GM19240 (cell line): ENCODE results near the gene CATSPERD.

Experiments used
- DNase-seq: peaks from one replicate; pipeline ENCODE4 v3.0.0; 2011; ENCODE audit warnings: low spot score; ENCODE audit not compliant: insufficient read length

Gene CATSPERD

DNA sequence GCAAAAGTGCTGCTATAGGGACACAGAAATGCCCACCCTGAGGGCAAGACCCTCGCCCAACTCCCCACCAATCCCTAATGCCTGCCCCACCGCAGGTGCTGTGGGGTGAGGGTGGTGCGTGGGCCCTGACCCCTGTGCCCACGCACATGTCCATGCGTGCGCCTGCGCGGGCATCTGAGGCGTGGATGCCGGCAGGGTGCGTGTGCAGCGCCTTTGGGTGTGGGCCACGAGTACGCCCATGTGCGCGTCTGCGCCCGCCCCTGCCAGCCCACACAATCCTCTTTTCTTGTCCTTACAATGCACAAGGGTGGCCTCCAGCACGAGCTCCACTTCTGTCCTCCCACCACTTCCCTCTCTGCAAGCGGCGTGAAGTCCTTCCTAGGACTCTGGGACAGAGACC is 104.7 kb downstream of the CATSPERD start:
- DNase-seq, result no peak

DNA sequence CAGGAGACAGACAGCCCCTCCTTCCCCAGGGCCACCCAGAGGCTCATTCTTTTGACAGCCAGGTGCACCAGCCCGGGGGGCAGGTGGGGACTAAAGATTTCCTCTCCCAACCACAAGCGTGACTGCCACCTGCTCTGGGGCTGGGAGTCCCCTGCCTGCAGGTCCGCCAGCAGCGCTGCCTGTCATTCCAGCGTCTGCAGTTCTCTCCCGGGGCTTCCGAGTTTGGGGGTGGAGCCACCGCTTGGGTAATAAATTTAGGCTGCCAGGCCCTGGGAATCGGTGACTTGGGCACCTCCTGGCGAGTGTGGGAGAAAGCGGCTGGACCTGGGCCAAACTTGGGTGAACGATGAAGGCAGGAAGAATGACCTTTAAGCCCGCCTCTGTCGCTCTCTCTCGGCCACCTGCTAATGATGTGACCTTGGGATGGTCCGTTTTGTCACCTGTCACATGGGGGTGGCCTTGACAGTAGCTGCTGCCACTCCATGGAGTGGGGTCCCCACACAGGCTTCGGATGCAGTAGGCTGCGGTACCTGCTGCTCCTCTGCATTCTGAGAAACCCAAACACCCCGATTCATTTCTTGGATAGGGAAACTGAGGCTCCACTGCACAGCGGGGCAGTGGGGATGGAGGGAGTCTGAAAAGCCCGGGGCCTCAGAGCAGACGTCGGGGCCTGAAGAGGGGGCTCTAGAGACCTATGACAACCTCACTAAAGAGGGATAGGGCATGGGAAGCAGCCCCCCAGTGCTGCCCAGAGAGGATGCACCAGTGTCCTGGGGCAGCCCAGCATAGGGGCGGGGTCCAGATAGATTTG is 106.3 kb downstream of the CATSPERD start:
- no peak for DNase-seq

DNA sequence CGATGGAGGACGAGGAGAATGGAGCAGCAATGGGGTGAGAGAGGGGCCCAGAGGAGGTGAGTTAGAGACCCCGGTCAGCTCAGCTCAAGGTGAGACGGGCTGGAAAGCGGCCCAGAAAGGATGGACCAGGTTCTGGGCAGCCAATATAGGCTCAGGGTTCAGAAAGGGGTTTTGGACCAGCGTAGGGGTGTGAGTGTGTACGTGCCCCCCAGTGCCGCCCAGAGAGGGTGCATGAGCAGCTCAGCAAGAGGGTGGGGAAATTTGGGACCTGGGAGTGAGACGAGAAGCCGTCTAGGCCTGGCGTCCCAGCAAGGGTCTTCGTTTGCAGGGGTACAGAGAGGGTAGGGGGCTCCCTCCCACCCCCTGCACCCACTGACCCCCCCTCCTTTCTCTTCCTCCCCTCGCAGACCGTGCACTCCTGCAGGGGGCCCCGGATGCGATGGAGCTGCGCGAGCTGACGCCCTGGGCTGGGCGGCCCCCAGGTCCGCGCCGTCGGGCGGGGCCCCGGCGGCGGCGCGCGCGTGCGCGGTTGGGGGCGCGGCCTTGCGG is 107.0 kb downstream of the CATSPERD start:
- no peak for DNase-seq

DNA sequence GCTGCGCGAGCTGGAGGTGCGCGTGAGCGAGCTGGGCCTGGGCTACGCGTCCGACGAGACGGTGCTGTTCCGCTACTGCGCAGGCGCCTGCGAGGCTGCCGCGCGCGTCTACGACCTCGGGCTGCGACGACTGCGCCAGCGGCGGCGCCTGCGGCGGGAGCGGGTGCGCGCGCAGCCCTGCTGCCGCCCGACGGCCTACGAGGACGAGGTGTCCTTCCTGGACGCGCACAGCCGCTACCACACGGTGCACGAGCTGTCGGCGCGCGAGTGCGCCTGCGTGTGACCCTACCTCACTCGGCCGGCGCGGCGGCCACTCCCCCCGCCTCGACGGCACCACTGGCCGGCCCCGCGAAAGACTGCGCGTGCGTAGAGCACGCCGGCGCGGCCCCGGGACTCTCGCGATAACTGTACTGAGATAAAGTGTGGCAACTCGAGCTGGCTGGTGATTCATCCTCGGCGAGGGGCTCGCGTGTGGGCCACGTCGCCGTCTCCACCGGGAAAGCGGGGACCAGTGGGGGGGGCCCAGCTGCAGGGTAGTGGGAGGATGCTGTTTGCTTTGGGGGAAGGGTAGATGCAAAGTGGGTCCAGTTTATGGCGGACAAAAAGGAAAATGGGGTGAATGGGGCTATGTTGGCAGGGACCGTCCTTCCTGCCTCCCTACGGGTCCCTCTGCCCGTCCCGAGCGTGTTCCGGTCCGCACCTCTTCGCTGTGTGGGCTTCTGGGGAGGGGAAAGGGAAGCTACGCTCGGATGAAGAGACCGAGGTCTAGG is 107.6 kb downstream of the CATSPERD start:
- peak; percentile 90 for DNase-seq
